ENCODE data around the gene KIF26B. TPM values are rescaled to one million over a fixed set of nuclear protein-coding genes. Genes with fewer than 3 reads are reported as not detected.

The KIF26B gene
- polyA plus RNA-seq, 1 of the 3 experiments (the other 2 are of a cell fraction), result 2.6 TPM

GRCh38 chr1:245317217-245317616, 162.4 kb downstream of the KIF26B start:
- Histone ChIP-seq H4K20me1 (ENCODE audit: insufficient read depth) (no peaks in the 10 kb centered on the region; the same call in 1 of the 2 replicates), H3K9ac (no peak overlapping the region), H3K4me3 (ENCODE audit: low read depth in 2 of 2, low read length in 1 of 2) (no peak overlapping the region), H2AFZ (ENCODE audit: low read depth) (no peak overlapping the region), H3K36me3 (replicated peaks in 1 of 2; ENCODE audit: control insufficient read depth in 1 of 2, insufficient read depth in 2 of 2, low read length in 1 of 2) (peaks cover 0 to 3% of the 10 kb centered on the region in 2 experiments), H3K9me2 (no peaks in the 10 kb centered on the region), H3K27ac (ENCODE audit: low read depth in 2 of 2, low read length in 1 of 2) (no peak overlapping the region; a peak in 1 of 4 replicates), H3K4me1 (ENCODE audit: control insufficient read depth in 1 of 2, insufficient read depth in 2 of 2, low read depth in 1 of 2, low read length in 1 of 2) (peaks cover 0 to 33% of the 10 kb centered on the region in 2 experiments; a peak in 1 of 4 replicates), H3K79me2 (ENCODE audit: insufficient read depth) (no peaks in the 10 kb centered on the region; the same call in 1 of the 2 replicates), H3F3A (replicated peaks; ENCODE audit: insufficient read depth) (no peaks in the 10 kb centered on the region), H3K9me3 (no peaks in the 10 kb centered on the region), H3K4me2 (no peak overlapping the region), H3K27me3 (ENCODE audit: insufficient read depth) (no peaks in the 10 kb centered on the region)
- WGBS (ENCODE audit: low lambda C conversion rate), result 76% methylated on average over 5 of the region's 5 CpGs
- CTCF ChIA-PET, result interaction anchor here (0.6 to 1.1 kb wide), 3 partner anchors 10 to 481 kb away, joined by 3 read pairs; no protein-coding TSS in a partner anchor
- POLR2A ChIA-PET, result no interaction called here
- no peak for DNase-seq
- TF ChIP-seq FOXM1 (IDR thresholded peaks at IDR 0.05; ENCODE audit: low read depth), result no peak
- no peak for TF ChIP-seq CTCF (IDR thresholded peaks at IDR 0.05)
- no peak for TF ChIP-seq JUND (IDR thresholded peaks at IDR 0.05)
- TF ChIP-seq IRF3 (IDR thresholded peaks at IDR 0.05; ENCODE audit: low read depth, low read length), result no peak
- no peak for TF ChIP-seq PBX3 (IDR thresholded peaks at IDR 0.05)
- no peak for TF ChIP-seq RXRA (IDR thresholded peaks at IDR 0.05; ENCODE audit: borderline replicate concordance, low read depth)
- no peak for TF ChIP-seq YY1 (IDR thresholded peaks at IDR 0.05; ENCODE audit: low read depth)
- TF ChIP-seq GABPA (IDR thresholded peaks at IDR 0.05; ENCODE audit: low read depth), result no peak

GRCh38 chr1:245319094-245319493, 164.3 kb downstream of the KIF26B start:
- Histone ChIP-seq H3K9me2 (no peaks in the 10 kb centered on the region), H3K9me3 (no peaks in the 10 kb centered on the region), H3K36me3 (replicated peaks in 1 of 2; ENCODE audit: control insufficient read depth in 1 of 2, insufficient read depth in 2 of 2, low read length in 1 of 2) (no peaks in the 10 kb centered on the region), H3K4me1 (ENCODE audit: control insufficient read depth in 1 of 2, insufficient read depth in 2 of 2, low read depth in 1 of 2, low read length in 1 of 2) (peaks cover 0 to 26% of the 10 kb centered on the region in 2 experiments; a peak in 2 of 4 replicates), H3K4me2 (no peak overlapping the region), H3F3A (replicated peaks; ENCODE audit: insufficient read depth) (no peaks in the 10 kb centered on the region), H3K9ac (no peak overlapping the region), H3K27ac (ENCODE audit: low read depth in 2 of 2, low read length in 1 of 2) (peak overlapping the region in 1 of 2 experiments; percentile 29; a peak in 1 of 4 replicates), H2AFZ (ENCODE audit: low read depth) (no peak overlapping the region), H3K27me3 (ENCODE audit: insufficient read depth) (no peaks in the 10 kb centered on the region), H4K20me1 (ENCODE audit: insufficient read depth) (no peaks in the 10 kb centered on the region; the same call in 1 of the 2 replicates), H3K79me2 (ENCODE audit: insufficient read depth) (no peaks in the 10 kb centered on the region; the same call in 1 of the 2 replicates), H3K4me3 (ENCODE audit: low read depth in 2 of 2, low read length in 1 of 2) (no peak overlapping the region)
- no peak for DNase-seq
- ChIA-PET CTCF (interaction anchor here (1.3 kb wide), 1 partner anchor 12 kb away, joined by 3 read pairs; no protein-coding TSS in a partner anchor), POLR2A (no interaction called here)
- 69% methylated on average over 4 of the region's 4 CpGs for WGBS (ENCODE audit: low lambda C conversion rate)
- TF ChIP-seq RCOR1 (IDR thresholded peaks at IDR 0.05; ENCODE audit: low read length) (no peak), MXI1 (IDR thresholded peaks at IDR 0.05; ENCODE audit: low read depth, low read length) (no peak), EP300 (IDR thresholded peaks at IDR 0.05; ENCODE audit: borderline replicate concordance in 1 of 2, low read depth in 1 of 2, low read length in 1 of 2) (no peak), NFIC (IDR thresholded peaks at IDR 0.05; ENCODE audit: borderline replicate concordance) (no peak), JUND (IDR thresholded peaks at IDR 0.05) (no peak), ELF1 (IDR thresholded peaks at IDR 0.05) (no peak), IRF3 (IDR thresholded peaks at IDR 0.05; ENCODE audit: low read depth, low read length) (no peak), MAX (IDR thresholded peaks at IDR 0.05; ENCODE audit: low read depth) (no peak), TAF1 (IDR thresholded peaks at IDR 0.05; ENCODE audit: borderline replicate concordance, low read depth, low read length) (no peak), FOSL2 (IDR thresholded peaks at IDR 0.05; ENCODE audit: borderline replicate concordance, low read depth) (no peak), ZBTB33 (IDR thresholded peaks at IDR 0.05; ENCODE audit: borderline replicate concordance, low read depth) (no peak), TEAD4 (IDR thresholded peaks at IDR 0.05; ENCODE audit: borderline replicate concordance, insufficient read depth) (no peak), EZH2phosphoT487 (IDR thresholded peaks at IDR 0.05; ENCODE audit: borderline replicate concordance, low read depth) (no peak), RXRA (IDR thresholded peaks at IDR 0.05; ENCODE audit: borderline replicate concordance, low read depth) (no peak)

All from SK-N-SH (cell line).